Kidney epithelial cell (primary cell): ENCODE data around the gene CTXN3. TPM values are rescaled to one million over a fixed set of nuclear protein-coding genes. Genes with fewer than 3 reads are reported as not detected.
A peak's percentile ranks its signal among the peaks of the same experiment; 100 is the strongest.

ENCODE experiments used
- DNase-seq: peaks from one replicate; pipeline ENCODE4 v3.0.0-alpha.2; 2010; ENCODE audit warnings: low read depth
- H3K27me3 ChIP-seq: 2 replicates; pipeline ENCODE4 v1.6.0; 2011; ENCODE audit warnings: low read length; ENCODE audit not compliant: control insufficient read depth, insufficient read depth
- H3K36me3 ChIP-seq: 2 replicates; pipeline ENCODE4 v1.5.1; 2011; ENCODE audit warnings: low read length; ENCODE audit not compliant: control insufficient read depth, insufficient read depth
- H3K4me3 ChIP-seq: 2 replicates; pipeline ENCODE4 v1.5.1; 2011; ENCODE audit warnings: low read depth, mild to moderate bottlenecking, control low read depth, low read length
- CTCF ChIP-seq: IDR thresholded peaks from 2 replicates; pipeline ENCODE4 v1.5.1; 2011; ENCODE audit warnings: mild to moderate bottlenecking, moderate library complexity, low read length, control low read depth, inconsistent platforms; ENCODE audit not compliant: insufficient read depth, poor library complexity, severe bottlenecking
- total RNA-seq: library from RNA; depleted of rRNA; stranded (reverse); fragments of >200 nt; gene quantifications from 2 replicates; pipeline ENCODE4 v1.2.3, GENCODE V29; 2015

Gene CTXN3
- total RNA-seq, 1 donor from 2014 or later: not detected

GRCh38 chr5:127705120-127705892 is 56.4 kb downstream of the CTXN3 start:
- no peak for TF ChIP-seq CTCF
- Histone ChIP-seq H3K27me3 (no peaks in the 10 kb centered on the region), H3K4me3 (no peak overlapping the region), H3K36me3 (no peaks in the 10 kb centered on the region)
- DNase-seq: peak; percentile 63

DNA sequence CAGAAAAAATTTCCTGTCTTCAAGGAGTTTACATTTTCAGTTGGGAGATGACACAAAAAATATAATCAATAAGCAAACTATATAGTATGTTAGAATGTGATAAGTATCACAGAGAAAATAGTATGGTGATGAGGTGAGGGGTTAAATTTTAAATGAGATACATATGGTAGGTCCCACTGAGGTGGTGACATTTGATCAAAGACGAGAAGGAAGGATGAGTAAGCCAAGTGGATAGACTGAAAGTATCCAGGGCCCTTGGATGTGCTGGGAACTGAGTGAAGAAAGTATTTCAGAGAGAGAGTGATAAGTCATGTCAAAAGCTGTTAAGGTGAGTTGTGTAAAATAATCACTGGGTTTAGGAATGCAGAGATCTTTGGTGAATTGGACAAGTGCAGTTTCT is 57.8 kb downstream of the CTXN3 start:
- H3K36me3 ChIP-seq: no peaks in the 10 kb centered on the region
- H3K4me3 ChIP-seq: no peak overlapping the region
- H3K27me3 ChIP-seq: no peaks in the 10 kb centered on the region
- DNase-seq: no peak
- TF ChIP-seq CTCF: no peak

GRCh38 chr5:127707209-127707608 is 58.3 kb downstream of the CTXN3 start:
- Histone ChIP-seq H3K36me3 (no peaks in the 10 kb centered on the region), H3K27me3 (no peaks in the 10 kb centered on the region), H3K4me3 (no peak overlapping the region)
- no peak for DNase-seq
- TF ChIP-seq CTCF: no peak

Other genes starting within 250 kb of the CTXN3 start
- 41.6 and 54.9 TPM in 2 replicates for gene PRRC1, start 131.4 kb upstream of the CTXN3 start, total RNA-seq
- gene CCDC192, start 54.3 kb downstream of the CTXN3 start, total RNA-seq: not detected in 2 replicates